CD4-positive, alpha-beta T cell treated with Interleukin-4 for 4 hours (primary cell): ENCODE results near the gene AATF.

ENCODE experiments used
- DNase-seq: peaks from one replicate; pipeline ENCODE4 v3.0.0-alpha.2; 2020

AATF gene

DNA sequence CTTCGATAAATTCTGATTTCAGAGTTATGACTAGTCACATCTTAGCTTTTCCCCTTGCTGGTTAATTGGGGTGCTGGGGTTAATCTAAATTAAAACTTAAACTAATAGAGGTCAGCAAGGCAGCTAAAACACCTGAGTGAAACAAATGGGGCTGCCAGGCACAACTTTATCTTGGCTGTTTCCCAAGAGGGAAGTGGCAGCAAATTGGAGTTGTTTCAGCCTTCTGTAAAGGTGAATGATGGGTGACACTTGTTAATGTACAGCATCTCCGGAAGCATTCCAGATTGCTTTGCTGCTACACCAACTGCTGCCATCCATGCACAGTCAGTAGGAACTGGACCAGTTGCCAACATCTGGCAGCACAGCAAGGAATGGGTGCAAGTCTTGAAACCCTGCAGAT, 43.9 kb downstream of the AATF start:
- DNase-seq = no peak

DNA sequence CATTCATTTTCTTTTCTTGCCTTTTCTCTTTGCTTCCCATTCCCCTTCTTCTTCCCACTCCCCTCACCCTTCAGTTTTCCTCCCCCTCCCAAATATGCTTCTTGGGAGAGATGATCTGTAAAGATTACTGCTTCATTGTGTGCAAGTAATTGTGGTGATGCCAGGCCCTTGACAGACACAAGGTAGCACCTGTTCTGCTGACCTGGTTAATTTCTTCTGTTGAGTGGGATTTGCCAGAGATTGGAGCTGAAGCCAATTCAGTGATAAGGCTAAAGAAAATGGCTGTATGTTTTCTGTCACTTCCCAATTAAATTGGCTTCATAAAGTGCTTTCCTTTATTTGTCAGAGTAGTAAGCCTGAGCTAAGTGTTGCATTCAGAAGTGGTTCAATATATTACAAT, 44.5 kb downstream of the AATF start:
- no peak for DNase-seq

DNA sequence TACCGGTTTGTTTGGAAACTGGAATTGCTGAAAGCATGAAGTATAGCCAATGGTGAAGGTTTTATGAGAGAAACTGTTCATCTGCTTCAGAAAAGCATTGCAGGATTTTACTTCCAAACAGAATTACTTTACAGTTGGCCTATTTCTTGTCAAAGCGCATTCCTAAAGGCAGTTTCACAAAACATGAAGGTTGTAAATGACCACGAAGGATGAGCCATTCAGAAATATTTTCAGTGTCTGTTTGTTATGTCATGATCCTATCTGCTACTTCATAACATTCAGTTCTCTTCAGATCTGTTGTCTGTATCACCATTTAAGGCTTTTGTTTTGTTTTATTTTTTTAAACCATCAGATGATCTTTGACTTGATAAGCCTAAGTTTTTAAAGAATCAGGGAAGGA, 45.7 kb downstream of the AATF start:
- no peak for DNase-seq

DNA sequence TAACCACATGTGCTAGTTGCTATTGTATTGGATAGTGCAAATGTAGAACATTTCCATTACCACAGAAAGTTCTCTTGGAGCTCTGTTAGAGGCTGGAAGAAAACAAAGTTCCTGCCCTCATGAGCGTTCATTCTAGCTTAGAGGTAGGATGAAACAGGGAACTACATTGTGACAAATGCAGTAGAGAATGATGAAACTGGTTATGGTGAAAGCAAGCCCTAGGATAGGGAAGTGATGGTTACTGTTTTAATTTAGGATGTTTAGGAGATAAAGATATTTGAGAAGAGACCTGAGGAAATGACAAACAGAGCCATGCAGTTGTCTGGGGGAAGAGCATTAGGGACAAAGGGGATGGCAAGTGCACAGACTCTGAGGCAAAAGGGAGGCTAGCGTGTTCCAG, 50.7 kb downstream of the AATF start:
- DNase-seq = no peak

DNA sequence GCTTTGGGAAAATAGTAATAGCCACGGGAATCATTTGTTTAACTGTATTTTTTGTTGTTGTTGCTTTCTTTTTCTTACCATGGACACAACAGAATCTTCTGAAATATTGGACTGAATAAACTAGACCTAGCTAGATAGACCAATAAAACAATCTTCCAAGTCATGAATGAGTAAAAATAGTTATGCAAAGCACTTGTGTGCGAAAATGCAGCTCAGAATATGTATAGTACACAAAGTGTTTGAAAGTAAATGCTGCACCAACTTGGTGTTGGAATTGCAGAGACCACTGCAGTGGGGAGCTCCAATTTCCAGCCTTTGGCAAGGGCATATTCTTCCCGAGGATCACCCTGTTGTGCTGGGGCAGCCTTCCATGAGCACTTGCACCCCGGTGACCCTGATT, 68.0 kb downstream of the AATF start:
- no peak for DNase-seq

DNA sequence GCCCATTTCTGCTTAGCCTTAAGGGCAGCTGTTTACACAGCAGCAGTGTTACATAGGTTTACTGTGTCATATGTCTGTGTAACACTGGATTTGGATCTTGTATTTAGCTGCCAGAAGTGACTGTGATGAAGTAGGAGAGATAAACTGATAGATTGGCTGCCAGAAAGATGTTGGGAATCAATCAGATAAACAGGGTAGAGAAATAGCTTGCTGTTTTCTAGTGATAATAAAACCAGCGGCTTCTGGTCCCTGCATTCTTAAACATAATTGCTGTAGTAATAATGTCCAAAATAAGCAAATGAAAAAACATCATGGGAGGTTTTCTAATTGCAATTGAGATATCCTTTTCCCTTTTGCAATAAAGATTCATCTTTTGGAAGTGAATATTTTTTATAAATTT, 68.7 kb downstream of the AATF start:
- DNase-seq = no peak

DNA sequence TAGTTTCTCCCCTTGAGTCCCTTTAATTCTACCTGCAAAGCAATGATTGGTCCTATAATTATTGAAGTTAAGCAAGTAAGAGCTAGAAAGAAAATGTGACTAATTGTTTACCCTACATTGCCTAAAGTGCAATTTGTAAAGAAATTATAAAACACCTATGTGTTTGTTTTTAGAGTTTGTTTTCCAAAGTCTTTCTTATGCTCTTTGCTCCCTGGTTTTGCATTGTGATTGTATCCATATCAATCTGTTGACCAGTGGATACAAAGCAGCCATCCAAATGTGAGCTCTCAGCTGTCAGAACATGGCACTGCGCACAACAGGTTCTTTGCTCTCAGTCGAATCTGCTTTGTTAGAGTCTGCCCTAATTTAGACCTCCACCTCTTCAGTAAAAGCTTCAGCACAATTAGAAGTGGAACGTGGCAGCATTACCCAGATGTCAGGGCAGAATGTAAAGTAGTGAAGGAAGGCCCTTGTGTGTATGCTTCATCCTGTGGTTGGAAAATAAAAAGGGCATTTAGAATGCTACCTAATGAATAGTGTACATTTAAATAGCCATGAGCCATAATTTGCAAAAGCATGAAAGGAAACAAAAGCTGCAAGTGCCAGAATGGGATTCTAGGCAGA, 70.5 kb downstream of the AATF start:
- DNase-seq = no peak

DNA sequence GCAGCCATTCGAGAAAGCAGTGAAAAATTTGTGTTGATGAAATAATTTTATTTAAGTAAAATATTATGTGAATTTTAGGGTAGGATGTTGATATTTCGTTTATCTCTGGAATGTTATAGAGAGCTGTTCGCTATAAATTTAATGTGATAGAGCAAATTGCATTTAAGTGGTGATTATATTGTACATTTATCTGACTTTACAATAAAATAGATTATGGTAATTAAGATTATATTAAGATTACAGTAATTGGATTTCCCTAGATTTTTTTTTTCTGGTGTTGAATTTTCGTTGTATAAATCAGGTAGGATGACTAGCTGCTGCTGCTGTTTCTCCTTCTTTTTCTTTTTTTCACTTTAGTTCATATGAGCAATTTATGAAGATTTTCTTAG, 71.0 kb downstream of the AATF start:
- no peak for DNase-seq

DNA sequence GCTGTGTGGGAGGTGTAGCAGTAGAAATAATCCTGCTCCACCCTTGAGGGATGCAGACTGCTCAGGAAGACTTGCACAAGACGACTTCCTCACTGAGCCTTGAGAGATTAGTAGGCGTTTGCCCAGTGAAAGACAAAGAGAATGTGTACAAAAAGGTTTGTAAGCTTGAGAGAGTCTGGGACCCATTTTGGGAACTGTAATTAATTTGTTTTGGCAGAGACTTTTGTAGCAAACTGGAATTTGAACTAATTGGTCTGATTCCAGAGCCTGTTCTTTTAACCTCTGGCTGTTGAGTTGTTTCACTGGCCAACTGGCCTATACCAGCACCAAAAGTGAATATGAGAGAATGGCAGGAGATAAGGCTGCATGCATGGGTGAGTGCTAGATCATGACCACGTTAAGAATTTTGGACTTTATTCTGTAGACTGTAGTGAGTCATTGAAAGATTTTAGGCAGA, 75.5 kb downstream of the AATF start:
- no peak for DNase-seq

DNA sequence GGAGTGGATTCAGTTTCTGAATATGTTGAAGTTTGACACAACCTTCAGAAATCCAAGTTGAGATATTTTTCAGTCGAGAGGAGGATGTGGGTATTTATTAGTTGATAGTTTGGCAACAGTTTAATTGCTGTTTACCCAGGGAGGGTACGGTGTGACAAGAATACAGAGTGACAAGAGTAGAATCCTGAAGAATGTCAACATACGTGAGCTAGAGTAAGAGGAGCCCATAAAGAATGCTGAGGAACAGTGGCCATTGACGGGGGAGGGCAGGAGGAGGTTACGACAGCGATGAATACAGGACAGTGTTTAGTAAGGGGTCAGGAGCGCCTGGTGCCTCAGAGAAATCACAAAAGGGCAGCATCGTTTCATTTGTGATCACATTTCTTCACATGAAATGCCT, 76.5 kb downstream of the AATF start:
- DNase-seq = no peak

DNA sequence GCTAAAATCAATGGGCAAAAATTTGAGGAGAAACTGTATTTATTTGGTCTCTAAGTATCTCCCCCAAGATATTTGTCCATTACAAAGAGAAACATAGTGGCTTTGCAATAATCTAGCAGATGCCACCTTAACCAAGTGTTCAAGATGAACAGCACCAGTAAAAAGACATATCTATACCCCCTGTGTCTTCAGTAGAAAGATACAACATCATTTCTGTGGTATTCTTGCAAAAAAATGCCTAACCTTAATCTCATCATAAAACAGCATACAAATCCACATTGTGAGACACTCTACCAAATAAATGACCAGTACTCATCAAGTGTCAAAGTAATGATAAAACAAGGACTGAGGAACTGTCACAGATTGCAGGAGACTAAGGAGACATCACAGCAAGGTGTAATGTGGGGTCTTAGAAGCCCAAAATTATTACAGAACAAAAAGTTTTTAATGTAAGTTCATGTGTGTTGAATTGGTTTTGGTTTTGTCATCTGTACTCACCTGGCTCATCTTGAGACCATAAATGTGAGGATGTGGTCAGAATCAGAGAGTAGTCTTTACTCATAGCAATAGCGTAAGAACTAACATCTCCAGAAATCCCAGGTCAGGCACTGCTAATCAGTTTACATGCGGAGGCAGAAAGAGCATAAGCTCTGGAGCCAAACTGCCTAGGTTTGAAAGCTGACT, 77.2 kb downstream of the AATF start:
- DNase-seq = no peak

DNA sequence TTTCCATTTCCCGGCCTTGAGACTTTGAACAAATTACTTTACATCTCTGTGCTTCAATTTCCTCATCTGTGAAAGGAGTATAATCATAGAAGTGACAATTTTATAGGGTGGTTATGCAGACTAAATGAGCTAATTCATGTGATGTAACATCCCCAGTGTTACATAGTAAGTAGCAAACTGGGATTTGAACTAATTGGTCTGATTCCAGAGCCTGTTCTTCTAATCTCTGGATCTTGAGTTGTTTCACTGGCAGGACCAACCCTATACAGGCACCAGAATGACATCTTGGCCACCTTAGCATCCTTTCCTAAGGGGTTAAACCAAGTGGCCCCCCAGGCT, 77.7 kb downstream of the AATF start:
- DNase-seq = no peak

DNA sequence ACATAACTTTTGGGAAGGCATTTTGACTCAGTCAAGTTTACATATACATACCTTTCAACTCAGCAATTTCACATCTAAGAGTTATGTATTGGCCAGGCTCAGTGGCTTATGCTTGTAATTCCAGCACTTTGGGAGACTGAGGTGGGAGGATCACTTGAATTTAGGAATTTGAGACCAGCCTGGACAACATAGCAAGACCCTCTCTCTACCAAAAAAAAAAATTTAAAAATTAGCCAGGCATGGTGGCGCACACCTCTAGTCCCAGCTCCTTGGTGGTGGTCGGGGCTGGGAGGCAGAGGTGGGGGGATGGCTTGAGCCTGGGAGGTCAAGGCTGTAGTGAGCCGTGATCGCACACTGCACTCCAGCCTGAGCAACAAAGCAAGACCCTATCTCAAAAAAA, 79.3 kb downstream of the AATF start:
- no peak for DNase-seq

DNA sequence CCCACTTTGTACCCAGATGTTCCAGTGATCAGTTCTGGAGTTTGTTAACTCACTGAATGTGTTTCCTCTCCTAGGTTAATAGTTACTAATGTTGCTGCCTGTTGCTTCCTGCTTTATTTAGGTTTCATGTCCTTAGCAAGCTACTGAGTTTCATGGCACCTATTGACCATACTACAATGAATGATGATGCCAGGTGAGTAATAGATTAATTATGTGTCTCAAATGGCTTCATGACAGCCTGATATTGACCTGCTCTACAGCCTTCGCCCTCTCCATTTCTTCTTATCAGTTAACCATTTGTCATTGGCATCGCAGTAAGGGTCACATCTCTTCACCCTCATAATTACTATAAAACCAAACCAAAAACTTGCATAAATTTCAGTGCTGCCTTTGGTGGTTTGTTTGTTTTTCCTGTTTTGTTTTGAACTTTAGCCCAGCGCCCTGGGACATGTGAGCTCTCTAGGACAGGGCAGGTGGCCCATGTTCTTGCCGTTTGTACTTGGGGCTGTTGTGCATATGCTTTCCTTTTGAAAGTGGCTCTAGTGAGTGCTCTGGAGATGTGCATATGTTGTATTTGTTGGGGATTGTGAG, 82.8 kb downstream of the AATF start:
- DNase-seq = no peak

DNA sequence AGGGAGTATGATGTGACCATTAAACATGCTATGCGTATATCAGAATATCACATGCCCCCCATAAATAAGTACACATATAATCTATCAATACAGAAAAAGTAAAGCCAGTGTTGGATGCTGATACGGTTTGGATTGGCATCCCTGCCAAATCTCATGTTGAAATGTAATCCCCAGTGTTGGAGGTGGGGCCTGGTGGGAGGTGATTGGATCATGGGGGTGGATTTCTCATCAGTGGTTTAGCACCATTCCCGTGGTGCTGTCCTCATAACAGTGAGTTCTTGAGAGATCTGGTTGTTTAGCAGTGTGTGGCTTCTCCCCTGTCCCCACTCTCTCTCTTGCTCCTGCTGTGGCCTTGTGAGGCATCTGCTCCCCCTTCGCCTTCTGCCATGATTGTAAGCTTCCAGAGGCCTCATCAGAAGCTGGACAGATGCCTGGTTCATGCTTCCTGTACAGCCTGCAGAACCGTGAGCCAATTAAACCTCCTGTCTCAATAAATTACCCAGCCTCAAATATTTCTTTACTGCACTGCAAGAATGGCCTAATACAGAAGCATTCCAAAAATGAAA, 88.9 kb downstream of the AATF start:
- DNase-seq = no peak

DNA sequence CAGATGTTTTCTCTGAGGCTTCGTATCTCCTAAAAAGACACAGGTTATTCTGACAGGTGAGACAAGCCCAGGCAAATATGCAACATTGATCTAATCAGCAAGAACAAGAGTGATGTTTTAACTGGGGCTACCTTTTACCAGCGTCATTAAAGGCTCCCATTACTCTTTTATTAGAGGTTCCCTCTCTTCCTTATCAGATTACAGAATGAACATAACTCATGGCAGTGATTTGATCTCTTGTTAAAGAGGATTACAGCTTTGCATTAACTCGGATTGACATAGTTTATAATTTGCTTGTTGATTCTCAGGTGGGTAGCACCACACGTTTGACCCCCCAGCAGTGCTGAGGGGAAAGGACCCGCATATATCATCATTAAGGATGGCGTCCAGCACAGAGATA, 90.5 kb downstream of the AATF start:
- no peak for DNase-seq

DNA sequence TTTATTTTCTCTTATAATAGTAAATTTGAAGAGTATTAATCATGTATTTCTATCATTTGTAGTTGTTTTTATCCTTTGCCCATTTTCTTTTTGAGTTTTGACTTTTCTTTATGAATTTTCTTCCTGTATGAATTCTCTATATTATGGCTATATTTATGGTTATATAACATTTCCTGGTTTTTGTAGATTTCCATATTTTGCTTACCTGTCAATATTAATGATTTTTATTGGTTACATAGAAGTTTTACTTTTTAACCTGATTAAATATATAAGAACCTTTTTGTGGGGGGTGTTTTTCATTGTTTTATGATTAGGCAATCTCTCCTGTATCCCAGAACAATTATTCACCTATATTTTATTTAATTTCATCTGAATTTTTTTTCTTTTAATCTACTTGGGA, 93.2 kb downstream of the AATF start:
- no peak for DNase-seq

DNA sequence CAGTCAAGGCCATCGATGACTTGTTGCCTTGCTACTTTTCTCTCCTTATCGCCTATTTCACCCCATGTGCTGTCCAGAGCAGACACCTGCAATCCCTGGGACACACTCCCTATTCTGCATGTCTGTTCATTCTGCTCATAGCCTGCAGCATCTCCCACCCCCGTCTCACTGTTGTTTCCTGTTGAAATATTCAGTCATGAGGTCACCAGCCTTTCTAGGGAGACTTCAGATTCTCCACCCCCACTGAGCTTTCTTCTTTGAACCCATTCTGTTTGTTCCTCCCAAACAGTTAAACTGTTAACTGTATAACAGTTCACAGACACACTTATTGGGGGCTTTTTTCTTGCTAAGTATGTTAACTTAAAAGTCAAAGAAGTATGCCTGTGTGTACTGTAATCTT, 94.4 kb downstream of the AATF start:
- DNase-seq = no peak

DNA sequence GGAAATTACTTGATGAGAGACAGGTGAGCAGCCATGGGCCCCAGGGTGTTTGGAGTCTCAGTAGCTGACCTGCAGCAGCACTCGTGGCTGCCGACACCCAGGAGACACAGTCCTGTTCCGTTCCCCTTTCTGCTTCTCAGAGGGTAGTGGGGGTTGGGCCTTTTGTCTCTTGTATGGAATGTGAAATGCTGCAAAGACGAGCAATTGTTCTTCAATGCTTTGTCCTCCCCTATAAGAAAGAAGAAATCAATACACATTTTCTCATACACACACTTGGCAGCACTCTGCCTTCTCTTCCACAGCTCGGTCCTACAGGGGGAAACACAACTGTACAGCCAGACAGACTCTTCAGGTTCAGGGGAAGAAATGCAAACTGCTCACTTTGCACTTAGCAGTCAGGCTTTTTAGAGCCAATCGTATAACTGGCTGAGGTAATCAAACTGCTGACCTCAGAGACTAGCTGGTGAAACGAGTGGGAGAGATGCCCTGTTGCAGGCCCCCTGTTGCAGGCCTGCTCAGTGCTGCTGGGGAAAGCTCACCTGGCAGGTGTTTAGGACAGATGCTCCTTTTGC, 96.7 kb downstream of the AATF start:
- DNase-seq = no peak

DNA sequence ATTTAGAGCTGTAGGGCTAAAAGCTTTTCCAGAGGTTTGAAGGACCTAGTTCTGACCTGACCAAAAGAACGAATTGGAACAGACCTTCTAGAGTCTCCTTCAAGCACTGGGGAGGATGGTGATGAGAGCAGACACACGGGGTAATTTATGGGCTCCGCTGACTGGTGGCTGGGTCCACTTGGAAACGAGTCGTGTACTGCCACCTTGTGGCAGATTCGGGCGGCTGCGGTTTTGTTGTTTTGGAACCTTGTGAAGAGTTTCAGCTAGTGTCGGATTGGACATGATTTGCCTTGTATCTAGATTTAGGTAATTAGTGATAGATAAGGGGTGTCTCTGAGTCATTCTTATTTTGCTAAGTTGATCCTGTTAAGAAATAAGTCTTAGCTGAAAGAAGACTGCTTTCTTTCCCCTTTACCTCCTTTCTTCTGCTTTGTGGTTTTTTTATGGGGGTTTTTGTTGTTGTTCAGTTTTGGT, 98.9 kb downstream of the AATF start:
- DNase-seq = peak; percentile 78

DNA sequence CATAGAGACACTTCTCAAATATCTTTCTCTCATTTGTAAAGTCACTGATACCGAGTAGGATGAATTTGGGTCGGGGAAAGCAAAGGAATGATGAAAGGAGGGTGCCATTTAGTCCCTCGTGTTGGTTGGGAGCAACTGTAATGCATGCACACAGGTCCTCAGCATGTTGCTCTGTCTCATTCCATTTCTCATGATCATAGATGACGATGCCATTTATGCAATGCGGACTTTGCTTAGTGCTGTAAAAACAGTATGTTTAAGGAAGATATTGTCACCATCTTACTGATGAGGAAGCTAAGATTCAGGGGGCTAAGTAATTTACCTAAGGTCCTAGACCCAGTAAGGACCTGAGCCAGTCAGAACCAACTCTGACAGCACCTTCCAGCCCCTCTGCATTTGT, 100.1 kb downstream of the AATF start:
- DNase-seq = no peak

DNA sequence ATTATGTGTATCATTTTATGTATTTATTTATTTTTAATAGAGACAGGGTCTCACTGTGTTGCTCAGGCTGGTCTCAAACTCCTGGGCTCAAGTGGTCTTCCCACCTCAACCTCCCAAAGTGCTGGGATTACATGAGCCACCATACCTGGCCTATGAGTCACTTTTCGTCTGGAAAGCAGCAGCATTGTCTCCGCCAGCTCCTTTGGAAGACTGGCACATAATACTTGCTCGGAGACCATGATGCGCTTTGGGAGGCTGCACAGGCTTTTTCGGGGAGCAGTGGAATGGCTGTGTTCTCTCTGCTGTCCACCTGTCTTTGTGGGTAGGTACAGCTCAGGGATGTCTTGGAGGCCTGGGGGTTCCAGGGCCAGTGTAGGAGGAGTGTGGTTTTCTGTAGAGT, 102.2 kb downstream of the AATF start:
- DNase-seq = no peak

DNA sequence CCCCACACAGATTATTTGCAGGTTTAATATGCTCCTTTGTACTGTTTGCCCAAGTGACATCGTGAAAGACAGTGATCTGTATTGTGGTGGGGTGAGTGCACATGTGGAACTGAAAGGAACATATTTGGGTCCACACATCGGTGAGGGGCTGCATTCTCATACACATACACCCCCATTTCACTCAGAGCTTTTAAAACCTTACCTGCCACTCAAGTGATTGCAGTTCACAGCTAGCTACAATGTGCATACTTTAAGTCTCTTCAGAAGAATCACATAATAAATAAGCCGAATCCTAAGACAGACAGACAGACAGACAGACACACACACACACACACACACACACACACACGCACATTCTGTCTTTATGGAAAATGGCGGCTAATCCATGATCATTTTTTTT, 102.6 kb downstream of the AATF start:
- no peak for DNase-seq

DNA sequence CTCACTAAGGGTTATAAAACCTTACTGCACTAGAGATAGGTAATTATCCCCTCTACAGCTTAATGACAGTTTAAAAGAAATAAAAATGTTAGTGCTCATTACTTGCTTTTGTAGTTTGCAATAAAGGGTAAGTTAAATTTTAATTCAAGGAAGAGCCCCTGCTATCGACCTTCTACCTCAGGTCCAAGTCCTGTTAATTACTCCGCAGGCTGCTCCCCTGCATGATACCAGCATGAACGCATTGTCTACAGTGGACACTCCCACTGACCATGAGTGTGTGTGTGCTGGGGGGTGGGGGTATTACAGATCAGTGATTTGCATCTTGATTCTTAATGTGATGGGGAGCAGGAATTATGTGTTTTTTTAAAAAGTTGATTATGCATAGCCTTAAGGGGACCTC, 103.1 kb downstream of the AATF start:
- no peak for DNase-seq
